Measurements from ENCODE around the gene ALDH7A1.

DNA sequence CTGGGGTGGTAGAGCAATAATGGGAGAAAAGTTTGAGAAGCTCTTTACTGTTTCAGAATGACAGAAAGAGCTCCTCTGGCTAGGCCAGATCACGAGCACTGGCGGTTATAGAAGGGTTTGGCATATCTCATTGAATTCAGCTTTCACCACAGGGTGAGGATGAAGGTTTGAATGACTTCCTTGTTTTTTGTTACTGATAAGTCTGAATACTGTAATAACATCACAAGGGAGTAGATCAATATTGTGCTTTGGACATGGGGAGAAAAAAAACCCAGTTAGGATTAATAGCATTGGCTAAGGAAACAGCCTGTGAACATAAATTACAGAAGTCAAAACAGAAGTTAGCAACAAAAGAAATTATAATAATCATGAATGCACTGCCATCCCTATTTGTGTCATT lies 15.1 kb upstream of the ALDH7A1 start:
- TF ChIP-seq, protein P1, sequence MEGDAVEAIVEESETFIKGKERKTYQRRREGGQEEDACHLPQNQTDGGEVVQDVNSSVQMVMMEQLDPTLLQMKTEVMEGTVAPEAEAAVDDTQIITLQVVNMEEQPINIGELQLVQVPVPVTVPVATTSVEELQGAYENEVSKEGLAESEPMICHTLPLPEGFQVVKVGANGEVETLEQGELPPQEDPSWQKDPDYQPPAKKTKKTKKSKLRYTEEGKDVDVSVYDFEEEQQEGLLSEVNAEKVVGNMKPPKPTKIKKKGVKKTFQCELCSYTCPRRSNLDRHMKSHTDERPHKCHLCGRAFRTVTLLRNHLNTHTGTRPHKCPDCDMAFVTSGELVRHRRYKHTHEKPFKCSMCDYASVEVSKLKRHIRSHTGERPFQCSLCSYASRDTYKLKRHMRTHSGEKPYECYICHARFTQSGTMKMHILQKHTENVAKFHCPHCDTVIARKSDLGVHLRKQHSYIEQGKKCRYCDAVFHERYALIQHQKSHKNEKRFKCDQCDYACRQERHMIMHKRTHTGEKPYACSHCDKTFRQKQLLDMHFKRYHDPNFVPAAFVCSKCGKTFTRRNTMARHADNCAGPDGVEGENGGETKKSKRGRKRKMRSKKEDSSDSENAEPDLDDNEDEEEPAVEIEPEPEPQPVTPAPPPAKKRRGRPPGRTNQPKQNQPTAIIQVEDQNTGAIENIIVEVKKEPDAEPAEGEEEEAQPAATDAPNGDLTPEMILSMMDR (IDR thresholded peaks at IDR 0.05; ENCODE audit: low read depth, low read length, poor library complexity, severe bottlenecking) = no peak
- TF ChIP-seq EZH2phosphoT487 (IDR thresholded peaks at IDR 0.05; ENCODE audit: borderline replicate concordance, low read length) = no peak
